A204.1 (cell line): Measurements from ENCODE around the gene LIG1.

Experiments used
- FAIRE-seq: peaks from 2 replicates; lab custom pipeline; 2012; peaks lifted over from hg19 to GRCh38; lab: Jason Lieb, UNC

Gene LIG1

GRCh38 chr19:48169939-48170803 is at the start of gene LIG1, which contains the start of gene ZSWIM9:
LIG1 (minus strand) TSS chr19:48170344; CDS start chr19:48165566, 4,778 bp downstream.
ZSWIM9 (plus strand) TSS chr19:48170680; CDS start chr19:48171803, 1,123 bp downstream.
- FAIRE-seq = no peak

DNA sequence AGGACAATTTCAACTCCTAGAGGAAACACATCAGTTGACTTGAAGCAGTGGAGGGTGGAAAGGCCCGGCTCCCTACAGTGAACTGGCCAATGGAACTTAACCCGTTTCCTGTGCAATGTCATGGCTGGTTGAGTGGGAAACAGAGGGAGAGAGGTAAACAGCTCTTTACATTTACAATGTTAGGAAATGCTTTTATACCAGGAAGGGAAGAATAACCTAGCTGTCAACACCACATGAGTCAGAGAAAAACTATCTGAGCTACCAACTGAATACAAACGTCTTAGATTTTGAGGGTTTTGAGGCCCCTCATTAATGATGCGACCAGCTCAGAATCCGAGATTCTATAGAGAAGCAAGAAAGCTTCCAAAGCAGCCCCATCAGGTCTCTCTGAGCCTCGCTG is 48.9 kb upstream of the LIG1 start:
- no peak for FAIRE-seq

DNA sequence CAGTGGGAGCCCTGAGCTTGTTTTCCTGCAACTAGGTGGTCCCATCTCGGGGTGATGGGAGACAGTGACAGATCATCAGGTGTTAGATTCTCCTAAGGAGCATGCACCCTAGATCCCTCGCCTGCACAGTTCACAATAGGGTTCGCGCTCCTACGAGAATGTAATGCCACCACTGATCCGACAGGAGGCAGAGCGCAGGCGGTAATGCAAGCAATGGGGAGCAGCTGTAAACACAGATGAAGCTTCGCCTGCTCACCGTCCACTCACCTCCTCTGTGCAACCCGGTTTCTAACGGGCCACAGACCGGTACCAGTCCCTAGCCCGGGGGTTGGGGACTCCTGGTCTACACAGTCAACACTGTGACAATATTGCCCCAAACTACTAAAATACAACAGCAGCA is 46.8 kb upstream of the LIG1 start:
- FAIRE-seq = no peak

DNA sequence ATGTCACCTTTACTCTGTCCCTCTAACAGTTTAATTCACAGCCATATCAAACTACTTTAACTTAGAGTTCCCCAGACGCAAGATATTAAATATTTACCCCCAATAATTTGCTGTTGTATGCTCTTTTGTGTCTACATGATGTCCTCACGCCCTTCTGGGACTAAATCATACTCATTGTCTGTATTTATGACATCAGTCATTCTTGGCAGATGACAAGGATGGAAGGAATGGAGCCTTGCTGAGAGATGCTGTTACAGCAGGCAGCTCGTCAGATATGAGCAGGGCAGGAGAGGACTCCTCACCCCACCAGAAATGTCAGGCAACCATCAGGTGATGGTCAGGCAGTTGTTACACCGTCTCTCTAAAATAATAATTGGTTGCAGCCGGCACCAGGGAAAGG is 43.8 kb upstream of the LIG1 start:
- FAIRE-seq = no peak

- no peak for FAIRE-seq
Measured at GRCh38 chr19:48210005-48210404, 39.9 kb upstream of the LIG1 start.

GRCh38 chr19:48206397-48207093 is 36.4 kb upstream of the LIG1 start:
- FAIRE-seq = no peak

DNA sequence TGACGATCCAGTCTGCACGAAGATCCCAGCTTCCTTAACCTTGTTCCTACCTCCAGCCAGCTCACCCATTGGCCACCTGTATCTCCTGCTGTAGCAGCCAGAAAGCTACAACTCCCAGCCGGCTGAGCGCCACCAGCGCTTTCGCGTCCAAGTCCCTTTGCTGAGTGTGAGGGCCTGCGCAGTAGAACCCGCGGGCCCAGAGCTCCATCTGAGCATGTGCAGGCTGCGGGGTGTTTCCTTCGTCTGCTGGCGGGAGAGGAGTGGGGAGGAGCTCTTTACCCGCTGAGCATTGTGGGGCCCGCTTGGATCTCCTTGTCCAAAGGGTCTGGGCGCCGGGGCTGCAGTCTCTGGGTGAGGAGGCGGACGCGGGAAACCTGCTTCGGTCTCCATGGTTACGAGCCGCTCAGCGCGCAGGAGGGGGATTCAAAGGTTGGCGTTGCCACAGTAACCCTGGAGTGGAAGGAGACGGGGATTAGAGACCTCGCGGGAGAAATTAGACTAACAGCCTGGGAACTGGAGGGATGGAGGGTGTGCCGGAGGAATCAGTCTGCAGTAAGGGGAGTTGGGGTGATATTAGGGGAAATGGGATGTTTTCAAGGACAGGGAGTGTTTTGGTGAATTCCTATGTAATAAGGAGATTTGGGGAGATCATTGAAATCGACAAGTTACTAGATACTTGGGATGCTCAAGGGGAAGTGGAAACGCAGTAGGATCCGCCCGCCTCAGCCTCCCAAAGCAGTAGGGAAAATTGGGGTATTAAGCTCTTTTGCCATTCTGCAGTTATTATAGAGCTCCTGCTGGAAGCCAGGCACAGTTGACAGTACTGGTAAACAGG is 33.9 kb upstream of the LIG1 start:
- FAIRE-seq = peak; percentile 97

GRCh38 chr19:48203222-48203793 is 33.2 kb upstream of the LIG1 start:
- FAIRE-seq = no peak

DNA sequence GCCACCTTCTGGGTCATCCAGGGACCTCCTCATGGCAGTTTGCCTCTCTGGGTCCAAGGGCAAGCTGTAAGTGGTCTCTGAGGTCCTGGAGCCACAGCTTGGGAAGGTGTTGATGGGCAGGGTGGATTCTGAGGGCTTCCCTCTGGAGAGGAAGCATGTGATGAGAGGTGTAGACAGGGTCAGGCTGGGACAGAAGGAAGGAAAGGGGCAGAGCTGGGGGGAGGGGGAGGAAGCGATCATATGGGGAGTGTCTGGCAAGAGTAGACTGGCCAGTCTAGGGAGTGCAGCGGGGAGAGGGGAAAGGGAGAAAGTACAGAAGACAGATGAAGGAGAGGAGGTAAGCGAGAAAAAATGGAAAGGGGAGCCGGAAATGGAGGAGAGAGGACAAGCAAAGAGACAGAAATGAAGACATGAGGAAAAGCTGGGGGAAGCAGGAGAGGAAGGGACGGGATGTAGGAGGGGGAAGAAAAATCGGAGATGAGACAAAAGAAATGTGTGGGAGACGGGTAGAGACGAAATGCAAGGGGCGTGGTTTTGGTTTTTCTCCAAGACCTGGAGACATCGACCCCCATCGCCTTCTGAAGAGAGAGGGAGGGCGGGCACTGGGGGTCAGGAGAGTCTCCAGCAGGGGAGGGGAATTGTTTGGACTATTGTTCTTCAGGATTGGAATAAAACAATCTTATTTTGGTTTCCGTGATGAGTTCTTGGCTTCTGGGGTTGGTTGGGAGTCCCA is 27.0 kb upstream of the LIG1 start:
- FAIRE-seq = no peak

- no peak for FAIRE-seq
Measured at GRCh38 chr19:48196321-48196763, 26.2 kb upstream of the LIG1 start.

DNA sequence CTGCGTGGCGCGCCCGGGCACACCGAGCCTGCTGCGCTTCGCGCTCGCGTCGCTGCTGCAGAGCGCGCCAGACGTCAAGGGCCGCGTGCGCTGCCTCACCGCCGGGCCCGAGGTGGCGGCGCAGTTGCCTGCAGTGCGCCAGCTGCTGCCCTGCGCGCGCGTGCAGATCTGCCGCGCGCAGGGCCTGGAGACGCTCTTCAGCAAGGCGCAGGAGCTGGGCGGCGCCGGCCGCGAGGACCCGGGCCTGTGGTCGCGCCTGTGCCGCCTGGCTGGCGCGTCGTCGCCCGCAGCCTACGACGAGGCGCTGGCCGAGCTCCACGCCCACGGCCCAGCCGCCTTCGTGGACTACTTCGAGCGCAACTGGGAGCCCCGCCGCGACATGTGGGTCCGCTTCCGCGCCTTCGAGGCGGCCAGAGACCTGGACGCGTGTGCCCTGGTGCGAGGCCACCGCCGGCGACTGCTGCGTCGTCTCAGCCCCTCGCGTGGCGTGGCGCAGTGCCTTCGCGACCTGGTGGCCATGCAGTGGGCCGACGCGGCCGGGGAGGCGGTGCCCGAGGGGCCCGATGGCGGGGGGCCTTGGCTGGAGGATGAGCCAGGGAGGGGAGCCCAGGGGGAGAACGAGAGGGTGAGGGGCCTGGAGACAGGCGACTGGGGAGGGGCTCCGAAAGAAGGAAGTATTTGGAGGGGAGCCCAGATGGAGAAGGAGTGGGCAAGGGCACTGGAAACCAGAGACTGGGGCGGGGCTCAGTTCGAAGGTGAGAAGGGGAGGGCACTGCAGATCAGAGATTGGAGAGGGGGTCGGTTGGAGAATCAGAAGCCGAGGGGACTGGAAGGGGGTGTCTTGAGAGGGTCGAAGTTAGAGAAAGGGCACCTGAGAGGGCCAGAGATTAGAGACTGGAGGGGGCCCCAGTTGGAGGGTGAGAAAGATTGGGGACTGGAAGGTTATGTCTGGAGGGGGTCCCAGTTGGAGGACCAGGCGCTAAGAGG is 25.0 kb upstream of the LIG1 start:
- FAIRE-seq = no peak

DNA sequence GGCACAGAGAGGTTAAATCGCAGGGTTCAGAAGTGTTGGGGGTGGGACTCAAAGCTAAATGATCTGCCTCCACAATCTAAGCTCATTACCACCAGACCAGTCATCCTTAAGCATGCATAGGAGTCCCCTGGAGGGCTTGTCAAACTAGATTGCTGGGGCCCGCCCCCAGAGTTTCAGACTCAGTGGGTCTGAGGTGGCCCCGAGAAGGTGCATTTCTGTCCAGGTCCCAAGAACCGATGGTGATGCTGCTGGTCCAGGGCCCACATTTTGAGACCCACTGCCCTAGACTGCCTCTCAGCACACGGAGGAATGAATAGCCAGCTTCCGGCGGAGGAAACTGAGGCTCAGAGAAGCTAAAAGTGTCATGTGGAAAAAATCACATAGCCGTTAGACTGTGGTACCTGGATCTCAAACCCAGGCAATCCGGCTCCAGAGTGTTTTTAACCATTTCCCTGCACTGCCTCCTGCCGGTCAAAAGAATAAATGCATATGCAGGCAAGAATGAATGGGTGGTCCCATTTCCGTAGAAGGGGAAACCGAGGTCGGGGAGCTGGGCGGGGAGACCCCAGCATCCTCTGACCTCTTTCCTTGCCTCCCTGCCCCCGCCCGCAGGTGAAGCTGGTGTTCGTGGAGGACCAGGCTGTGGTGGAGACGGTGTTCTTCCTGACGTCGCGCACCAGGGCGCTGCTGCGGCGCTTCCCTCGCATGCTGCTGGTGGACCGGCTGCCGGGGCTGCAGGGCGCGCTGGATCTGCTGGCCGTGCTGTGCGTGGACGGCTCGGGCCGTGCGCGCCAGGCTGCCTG is 24.1 kb upstream of the LIG1 start:
- FAIRE-seq = no peak

- no peak for FAIRE-seq
Measured at GRCh38 chr19:48192750-48193149, 22.6 kb upstream of the LIG1 start.

DNA sequence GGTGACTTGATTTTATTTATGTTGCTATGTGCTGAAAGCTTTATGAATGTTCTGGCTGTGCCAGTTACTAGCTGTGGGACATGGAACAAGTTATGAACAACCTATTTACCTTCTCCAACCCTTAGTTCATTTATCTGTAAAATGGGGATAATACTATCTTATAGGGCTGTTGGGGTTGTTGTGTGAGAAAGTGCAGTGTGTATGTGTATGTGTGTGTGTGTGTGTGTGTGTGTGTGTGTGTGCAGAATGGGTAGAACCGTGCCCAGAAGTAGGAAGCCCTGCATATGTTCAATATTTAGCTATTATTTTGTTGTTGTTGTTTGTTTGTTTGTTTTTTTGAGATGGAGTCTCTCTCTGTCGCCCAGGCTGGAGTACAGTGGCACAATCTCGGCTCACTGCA is 20.7 kb upstream of the LIG1 start:
- FAIRE-seq = no peak

DNA sequence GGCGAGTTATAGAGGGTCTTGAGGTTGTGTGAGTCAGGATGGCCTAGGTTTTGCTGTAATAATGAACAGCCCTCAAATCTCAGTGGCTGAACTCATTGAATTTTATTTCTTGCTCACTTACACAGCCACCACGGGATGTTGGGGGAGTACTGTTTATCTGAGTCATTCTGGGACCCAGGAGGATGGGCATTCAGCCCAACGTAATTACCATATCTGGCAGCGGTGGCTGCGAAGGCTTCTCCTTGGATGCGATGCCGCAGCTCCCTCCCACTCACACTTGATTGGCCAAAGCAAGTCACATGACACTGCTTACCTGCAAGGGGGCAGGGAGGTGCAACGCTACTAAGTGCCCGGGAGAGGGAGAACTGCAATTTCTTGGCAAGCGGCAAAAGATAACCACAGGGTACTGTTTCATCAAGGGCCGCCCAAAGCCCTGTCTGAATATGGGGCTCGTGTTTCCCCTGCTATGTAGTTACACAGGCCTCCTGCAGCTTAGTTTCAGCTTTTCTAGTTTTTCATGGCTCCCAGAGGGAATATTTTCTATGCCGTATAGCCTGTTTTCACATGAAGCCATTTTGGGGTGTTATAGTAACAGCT is 20.2 kb upstream of the LIG1 start:
- FAIRE-seq = no peak

GRCh38 chr19:48186541-48186991 is 16.4 kb upstream of the LIG1 start:
- no peak for FAIRE-seq

- FAIRE-seq = no peak
Measured at GRCh38 chr19:48186015-48186414, 15.9 kb upstream of the LIG1 start.

DNA sequence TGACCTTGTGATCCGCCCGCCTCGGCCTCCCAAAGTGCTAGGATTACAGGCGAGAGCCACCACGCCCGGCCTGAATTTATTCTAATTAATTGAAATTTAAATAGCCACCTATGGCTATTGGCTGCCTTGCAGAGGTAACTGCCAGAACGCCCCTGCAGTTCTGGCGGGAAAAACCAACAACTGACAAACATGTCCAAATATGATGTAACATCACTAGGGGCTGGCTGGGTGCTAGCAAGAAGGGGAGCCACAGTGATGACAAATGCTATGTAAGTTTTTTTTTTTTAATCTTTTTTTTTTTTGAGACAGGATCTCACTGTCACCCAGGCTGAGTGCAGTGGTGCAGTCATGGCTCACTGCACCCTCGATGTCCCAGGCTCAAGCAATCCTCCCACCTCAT is 13.2 kb upstream of the LIG1 start:
- FAIRE-seq = no peak

DNA sequence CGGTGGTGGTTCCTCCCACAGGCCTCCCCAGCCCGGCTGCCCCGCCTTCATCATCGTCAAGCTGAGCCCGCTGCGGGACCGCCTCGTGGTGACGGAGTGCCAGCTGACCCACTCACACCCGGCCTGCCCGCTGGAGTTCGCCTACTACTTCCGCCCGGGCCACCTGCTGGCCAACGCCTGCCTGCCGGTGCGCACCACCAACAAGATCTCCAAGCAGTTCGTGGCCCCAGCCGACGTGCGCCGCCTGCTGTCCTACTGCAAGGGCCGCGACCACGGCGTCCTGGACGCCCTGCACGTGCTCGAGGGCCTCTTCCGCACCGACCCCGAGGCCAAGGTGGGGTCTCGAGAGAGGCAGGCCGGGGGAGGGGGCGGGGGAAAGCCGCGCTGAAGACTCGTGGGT is 12.3 kb upstream of the LIG1 start:
- no peak for FAIRE-seq
